Activated CD8-positive, alpha-beta T cell treated with anti-CD3 and anti-CD28 coated beads for 36 hours (primary cell): ENCODE results near the gene MAP3K5. TPM values are rescaled to one million over a fixed set of nuclear protein-coding genes. Genes with fewer than 3 reads are reported as not detected.

Experiments
- ATAC-seq: fragments of 200-7000 bp; cut with Tn5 transposase; one replicate; pipeline ENCODE4 v1.10.0; 2021; ENCODE audit warnings: mild to moderate bottlenecking, moderate library complexity
- CTCF ChIA-PET: fragments of 350-600 bp; sonication (Branson Sonifier 250); formaldehyde crosslinking; loops from one replicate; lab custom pipeline; 2021; ENCODE audit warnings: antibody characterized with exemption; lab: Charles Lee
- POLR2A ChIA-PET: fragments of 350-600 bp; sonication (Branson Sonifier 250); formaldehyde crosslinking; loops from one replicate; lab custom pipeline; 2021; ENCODE audit warnings: antibody characterized with exemption; lab: Charles Lee
- DNase-seq: peaks from one replicate; pipeline ENCODE4 v3.0.0-alpha.2; 2020
- H3K27ac Mint-ChIP-seq: one replicate; pipeline ENCODE4 v1.8.0; 2021; ENCODE audit warnings: mild to moderate bottlenecking, mixed read lengths
- H3K27me3 Mint-ChIP-seq: one replicate; pipeline ENCODE4 v1.8.0; 2021; ENCODE audit warnings: mixed read lengths
- H3K36me3 Mint-ChIP-seq: one replicate; pipeline ENCODE4 v1.8.0; 2021; ENCODE audit warnings: low read depth, mixed read lengths
- H3K4me1 Mint-ChIP-seq: one replicate; pipeline ENCODE4 v1.8.0; 2021; ENCODE audit warnings: low read depth, mixed read lengths
- H3K4me3 Mint-ChIP-seq: one replicate; pipeline ENCODE4 v1.8.0; 2021; ENCODE audit warnings: mild to moderate bottlenecking, moderate library complexity, mixed read lengths
- H3K9me3 Mint-ChIP-seq: one replicate; pipeline ENCODE4 v1.8.0; 2021; ENCODE audit warnings: mixed read lengths
- intact Hi-C: fragments of 100-400 bp; cut with micrococcal nuclease; formaldehyde crosslinking; loops from one replicate; pipeline ENCODE4 v1.10.0; 2022
- total RNA-seq, 2 experiments: library from RNA; stranded (reverse); gene quantifications; one replicate each; pipeline ENCODE4 v1.2.3, GENCODE V29; 2021
- TF ChIP-seq, protein P1 (sequence below): fragments of 200-600 bp; IDR thresholded peaks from one replicate; pipeline ENCODE4 v1.8.0; 2022; ENCODE audit warnings: antibody characterized with exemption, mild to moderate bottlenecking

MAP3K5 gene
- total RNA-seq, 2 experiments from 2014 or later = 4.4 to 4.6 TPM

DNA sequence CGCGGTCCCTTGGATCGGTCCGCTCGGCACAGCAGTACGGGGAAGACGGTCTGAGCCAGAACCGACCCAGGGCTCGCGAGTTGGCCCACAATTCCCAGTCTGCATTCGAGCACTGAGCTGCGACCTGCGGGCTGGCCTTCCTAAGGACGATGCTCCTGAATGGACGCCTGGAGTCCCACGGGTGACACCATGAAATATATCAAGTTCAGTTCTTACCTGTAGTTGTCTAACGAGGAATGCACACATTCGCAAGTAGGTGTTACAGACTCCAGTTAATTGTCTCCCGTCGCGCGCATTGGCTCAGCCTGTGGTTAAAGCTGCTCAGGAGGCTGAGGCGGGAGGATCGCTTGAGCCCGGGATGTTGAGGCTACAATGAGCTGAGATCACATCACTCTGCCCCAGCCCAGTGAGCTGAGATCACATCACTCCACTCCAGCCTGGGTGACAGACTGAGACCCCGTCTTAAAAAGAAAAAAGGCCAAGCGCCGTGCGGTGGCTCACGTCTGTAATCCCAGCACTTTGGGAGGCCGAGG is 30.9 kb upstream of the MAP3K5 start:
- H3K36me3 Mint-ChIP-seq = peaks cover 27% of the 10 kb centered on the region
- ChIA-PET POLR2A (interaction anchor here (1.3 to 1.8 kb wide), 4 partner anchors 21 to 234 kb away, joined by 3 to 8 read pairs (median 4); partner anchors contain the start of gene MAP3K5), CTCF (interaction anchor here (0.9 to 3.2 kb wide), 8 partner anchors 14 to 271 kb away, joined by 3 to 14 read pairs (median 4); partner anchors contain the start of gene MAP3K5)

DNA sequence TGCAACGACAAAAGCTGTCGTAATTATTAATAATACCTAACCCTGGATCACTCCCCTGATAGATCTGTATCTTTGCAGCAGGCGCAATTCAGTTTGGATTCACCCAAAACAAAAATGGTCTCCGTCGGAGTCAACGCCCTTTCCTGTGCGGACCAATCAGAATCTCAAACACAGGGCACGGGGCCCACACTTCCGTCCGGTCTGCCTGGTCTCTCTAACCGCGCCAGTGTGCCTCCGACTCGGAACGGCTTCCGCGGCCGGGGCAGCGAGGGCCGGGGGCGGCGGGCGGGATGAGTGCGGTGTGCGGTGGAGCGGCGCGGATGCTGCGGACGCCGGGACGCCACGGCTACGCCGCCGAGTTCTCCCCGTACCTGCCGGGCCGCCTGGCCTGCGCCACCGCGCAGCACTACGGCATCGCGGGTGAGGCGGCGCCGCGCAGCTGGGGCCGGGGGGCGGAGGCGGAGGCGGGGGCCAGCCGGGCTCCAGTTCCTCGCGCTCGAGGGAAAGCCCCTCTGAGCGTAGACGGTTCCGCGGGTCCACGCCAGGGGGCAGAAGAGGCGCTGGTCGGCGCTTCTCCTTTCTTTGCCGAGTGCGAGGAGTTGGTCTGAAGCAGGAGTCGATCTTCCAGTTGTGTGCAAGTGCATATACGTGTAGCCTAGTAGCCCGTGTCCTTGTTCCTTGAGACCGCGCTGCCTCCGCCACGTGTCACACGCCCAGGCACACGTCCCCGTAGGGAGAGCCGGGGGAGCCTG is 30.3 kb upstream of the MAP3K5 start, which contains the start of gene PEX7:
Gene PEX7 (plus strand): TSS at position 217 of the 752 bp plus-strand sequence. CDS start 74 bp downstream, at position 291.
- CTCF ChIA-PET = interaction anchor here (0.7 to 3.2 kb wide), 4 partner anchors 15 to 179 kb away, joined by 3 to 14 read pairs (median 4); partner anchors contain the start of gene MAP3K5
- POLR2A ChIA-PET = interaction anchor here (0.6 to 1.8 kb wide), 6 partner anchors 20 to 1124 kb away, joined by 3 to 8 read pairs (median 4); partner anchors contain the start of gene MAP3K5
- intact Hi-C loops = no loop called here
- Mint-ChIP-seq H3K27me3 (peaks cover 2% of the 10 kb centered on the region), H3K36me3 (peaks cover 27% of the 10 kb centered on the region), H3K4me3 (peak within 1 kb of the TSS; percentile 87), H3K9me3 (no peaks in the 10 kb centered on the region), H3K27ac (peak within 1 kb of the TSS; percentile 96), H3K4me1 (peaks cover 22% of the 10 kb centered on the region)
- DNase-seq (peak; percentile 93), ATAC-seq (peak; percentile 94)
- TF ChIP-seq, protein P1, sequence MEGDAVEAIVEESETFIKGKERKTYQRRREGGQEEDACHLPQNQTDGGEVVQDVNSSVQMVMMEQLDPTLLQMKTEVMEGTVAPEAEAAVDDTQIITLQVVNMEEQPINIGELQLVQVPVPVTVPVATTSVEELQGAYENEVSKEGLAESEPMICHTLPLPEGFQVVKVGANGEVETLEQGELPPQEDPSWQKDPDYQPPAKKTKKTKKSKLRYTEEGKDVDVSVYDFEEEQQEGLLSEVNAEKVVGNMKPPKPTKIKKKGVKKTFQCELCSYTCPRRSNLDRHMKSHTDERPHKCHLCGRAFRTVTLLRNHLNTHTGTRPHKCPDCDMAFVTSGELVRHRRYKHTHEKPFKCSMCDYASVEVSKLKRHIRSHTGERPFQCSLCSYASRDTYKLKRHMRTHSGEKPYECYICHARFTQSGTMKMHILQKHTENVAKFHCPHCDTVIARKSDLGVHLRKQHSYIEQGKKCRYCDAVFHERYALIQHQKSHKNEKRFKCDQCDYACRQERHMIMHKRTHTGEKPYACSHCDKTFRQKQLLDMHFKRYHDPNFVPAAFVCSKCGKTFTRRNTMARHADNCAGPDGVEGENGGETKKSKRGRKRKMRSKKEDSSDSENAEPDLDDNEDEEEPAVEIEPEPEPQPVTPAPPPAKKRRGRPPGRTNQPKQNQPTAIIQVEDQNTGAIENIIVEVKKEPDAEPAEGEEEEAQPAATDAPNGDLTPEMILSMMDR = peak; percentile 79

More for the DNA sequence above, 30.9 kb upstream of the MAP3K5 start:
- H3K4me3 Mint-ChIP-seq = peak overlapping the region; percentile 87
- TF ChIP-seq, protein P1 = peak; percentile 15
- no peaks in the 10 kb centered on the region for H3K9me3 Mint-ChIP-seq
- H3K27me3 Mint-ChIP-seq = no peaks in the 10 kb centered on the region
- ATAC-seq = no peak
- DNase-seq = peak; percentile 8
- H3K27ac Mint-ChIP-seq = peak overlapping the region; percentile 92
- intact Hi-C loops = no loop called here
- H3K4me1 Mint-ChIP-seq = peaks cover 22% of the 10 kb centered on the region

DNA sequence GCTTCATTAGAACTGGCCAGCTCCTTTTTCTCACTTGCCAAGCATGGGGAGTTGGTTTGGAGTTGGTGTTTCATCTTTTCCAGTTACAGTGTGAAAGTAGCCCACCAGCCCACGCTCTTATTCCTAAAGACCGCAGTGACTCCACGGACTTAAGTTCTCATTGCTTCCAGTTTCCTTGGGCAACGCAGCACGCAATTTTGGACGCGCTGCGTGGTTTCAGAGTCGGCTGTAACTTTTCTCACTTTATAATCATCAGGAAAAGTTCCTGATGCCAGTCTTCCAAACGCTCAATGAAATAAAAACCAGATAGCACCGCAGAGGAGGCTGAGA is 29.7 kb upstream of the MAP3K5 start:
- CTCF ChIA-PET = interaction anchor here (0.7 to 3.2 kb wide), 4 partner anchors 16 to 178 kb away, joined by 3 to 14 read pairs (median 4); partner anchors contain the start of gene MAP3K5

DNA sequence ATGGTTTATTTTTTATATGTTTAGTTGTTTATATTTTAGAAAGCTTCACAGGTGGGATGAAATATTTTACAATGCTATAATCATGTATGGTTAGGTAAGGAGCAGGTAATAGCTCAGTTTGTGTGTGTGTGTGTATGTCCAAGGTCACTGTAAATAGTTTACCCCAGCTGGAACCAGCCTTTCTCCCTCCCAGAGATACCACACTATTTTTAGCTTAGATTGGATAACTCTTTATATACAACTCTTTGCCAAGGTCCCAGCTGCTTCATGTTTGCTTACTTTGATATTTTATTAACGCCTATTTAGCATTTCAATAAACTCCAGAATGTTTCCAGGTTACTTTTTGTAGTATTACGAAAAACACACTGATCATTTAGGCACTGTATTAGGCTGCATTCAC is 28.3 kb upstream of the MAP3K5 start:
- Mint-ChIP-seq H3K27ac (no peak overlapping the region), H3K27me3 (peaks cover 6% of the 10 kb centered on the region), H3K4me1 (peaks cover 20% of the 10 kb centered on the region), H3K9me3 (no peaks in the 10 kb centered on the region), H3K4me3 (no peak overlapping the region), H3K36me3 (peaks cover 15% of the 10 kb centered on the region)
- ATAC-seq = no peak
- ChIA-PET CTCF (interaction anchor here (0.8 to 1.0 kb wide), 2 partner anchors 28 to 178 kb away, joined by 3 to 4 read pairs; partner anchors contain the start of gene MAP3K5), POLR2A (no interaction called here)
- TF ChIP-seq, protein P1 = no peak
- DNase-seq = no peak
- intact Hi-C loops = no loop called here

More for the DNA sequence above, 29.7 kb upstream of the MAP3K5 start:
- Mint-ChIP-seq H3K4me3 (peak overlapping the region; percentile 87), H3K27me3 (peaks cover 5% of the 10 kb centered on the region), H3K9me3 (no peaks in the 10 kb centered on the region), H3K36me3 (peaks cover 26% of the 10 kb centered on the region), H3K4me1 (peaks cover 22% of the 10 kb centered on the region), H3K27ac (peak overlapping the region; percentile 96)
- POLR2A ChIA-PET = interaction anchor here (0.6 to 1.8 kb wide), 6 partner anchors 19 to 1125 kb away, joined by 3 to 8 read pairs (median 4); partner anchors contain the start of gene MAP3K5
- TF ChIP-seq, protein P1 = no peak
- no peak for ATAC-seq
- intact Hi-C loops = no loop called here
- peak; percentile 52 for DNase-seq
